ENCODE results near the gene LRFN4.
"Not testable (repeated sequence)": the region's sequence is repeated elsewhere in the genome, so short reads cannot be mapped to it uniquely, and the experiment has no call there.

Gene LRFN4

GRCh38 chr11:66856496-66857233 is at the start of gene LRFN4:
TSS of gene LRFN4 (plus strand) at chr11:66857064. CDS start at chr11:66857745, 681 bp downstream.
- no peak for DNase-seq

- no peak for DNase-seq
Measured at GRCh38 chr11:66809592-66809991, 47.3 kb upstream of the LRFN4 start.

- no peak for DNase-seq
Measured at GRCh38 chr11:66810576-66811185, 46.2 kb upstream of the LRFN4 start.

GRCh38 chr11:66814678-66815077 is 42.2 kb upstream of the LRFN4 start:
- DNase-seq: no peak

- no peak for DNase-seq
Measured at GRCh38 chr11:66815646-66816045, 41.2 kb upstream of the LRFN4 start.

- DNase-seq: no peak
Measured at GRCh38 chr11:66818231-66818955, 38.5 kb upstream of the LRFN4 start.

GRCh38 chr11:66820381-66820780 is 36.5 kb upstream of the LRFN4 start:
- DNase-seq: no peak

GRCh38 chr11:66820901-66821300 is 36.0 kb upstream of the LRFN4 start:
- no peak for DNase-seq

GRCh38 chr11:66823700-66824099 is 33.2 kb upstream of the LRFN4 start:
- DNase-seq: no peak

GRCh38 chr11:66824573-66824972 is 32.3 kb upstream of the LRFN4 start:
- not testable (repeated sequence) for DNase-seq

- no peak for DNase-seq
Measured at GRCh38 chr11:66834539-66834845, 22.4 kb upstream of the LRFN4 start.

- no peak for DNase-seq
Measured at GRCh38 chr11:66834943-66835342, 21.9 kb upstream of the LRFN4 start.

- no peak for DNase-seq
Measured at GRCh38 chr11:66835768-66836405, 21.0 kb upstream of the LRFN4 start.

GRCh38 chr11:66840317-66841091 is 16.4 kb upstream of the LRFN4 start:
- no peak for DNase-seq

- peak; percentile 57 for DNase-seq
Measured at GRCh38 chr11:66841861-66842260, 15.0 kb upstream of the LRFN4 start.

- peak; percentile 60 for DNase-seq
Measured at GRCh38 chr11:66842501-66842895, 14.4 kb upstream of the LRFN4 start.

GRCh38 chr11:66842896-66843775 is 13.7 kb upstream of the LRFN4 start, which contains the start of gene RCE1:
TSS of gene RCE1 (plus strand) at chr11:66843441. CDS start at chr11:66843456, 15 bp downstream.
- DNase-seq: peak; percentile 95

GRCh38 chr11:66843776-66844495 is 12.9 kb upstream of the LRFN4 start:
- DNase-seq: no peak

- DNase-seq: no peak
Measured at GRCh38 chr11:66844496-66845142, 12.2 kb upstream of the LRFN4 start.

- DNase-seq: no peak
Measured at GRCh38 chr11:66845143-66845875, 11.6 kb upstream of the LRFN4 start.
